A673 (cell line): ENCODE measurements around the gene DDX11.

Experiments used
- EZH2 ChIP-seq: fragments of 200-600 bp; sonication (generic); IDR thresholded peaks from 2 replicates; pipeline ENCODE4 v1.6.1; 2017; ENCODE audit warnings: borderline replicate concordance, low read depth, mild to moderate bottlenecking, mixed read lengths, antibody characterized with exemption, low read length; ENCODE audit not compliant: poor library complexity, severe bottlenecking
- TF ChIP-seq, protein P1 (sequence below): fragments of 300-800, 200-600 bp; sonication (generic); conservative IDR thresholded peaks from 2 replicates; pipeline ENCODE4 v1.5.1; 2017; ENCODE audit warnings: low read depth, mild to moderate bottlenecking, antibody characterized with exemption, low read length, moderate library complexity, mixed read lengths

DNA sequence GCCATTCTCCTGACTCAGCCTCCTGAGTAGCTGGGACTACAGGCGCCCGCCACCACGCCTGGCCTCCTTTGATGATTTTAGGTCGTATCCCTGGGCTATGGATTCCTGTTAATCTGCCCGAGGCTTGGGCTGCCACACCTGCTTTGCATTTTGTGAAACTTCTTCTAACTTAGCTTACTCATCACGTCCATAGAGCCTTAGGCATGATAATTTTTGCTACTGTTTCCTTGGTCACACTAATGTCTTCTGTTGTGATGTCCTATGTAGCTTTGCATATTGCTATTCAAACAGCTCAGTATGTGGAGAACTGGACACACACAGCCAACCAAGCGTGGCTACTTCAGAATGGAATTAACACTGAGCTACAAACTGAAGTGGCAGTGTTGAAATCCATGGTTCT lies 47.5 kb upstream of the DDX11 start:
- TF ChIP-seq, protein P1, sequence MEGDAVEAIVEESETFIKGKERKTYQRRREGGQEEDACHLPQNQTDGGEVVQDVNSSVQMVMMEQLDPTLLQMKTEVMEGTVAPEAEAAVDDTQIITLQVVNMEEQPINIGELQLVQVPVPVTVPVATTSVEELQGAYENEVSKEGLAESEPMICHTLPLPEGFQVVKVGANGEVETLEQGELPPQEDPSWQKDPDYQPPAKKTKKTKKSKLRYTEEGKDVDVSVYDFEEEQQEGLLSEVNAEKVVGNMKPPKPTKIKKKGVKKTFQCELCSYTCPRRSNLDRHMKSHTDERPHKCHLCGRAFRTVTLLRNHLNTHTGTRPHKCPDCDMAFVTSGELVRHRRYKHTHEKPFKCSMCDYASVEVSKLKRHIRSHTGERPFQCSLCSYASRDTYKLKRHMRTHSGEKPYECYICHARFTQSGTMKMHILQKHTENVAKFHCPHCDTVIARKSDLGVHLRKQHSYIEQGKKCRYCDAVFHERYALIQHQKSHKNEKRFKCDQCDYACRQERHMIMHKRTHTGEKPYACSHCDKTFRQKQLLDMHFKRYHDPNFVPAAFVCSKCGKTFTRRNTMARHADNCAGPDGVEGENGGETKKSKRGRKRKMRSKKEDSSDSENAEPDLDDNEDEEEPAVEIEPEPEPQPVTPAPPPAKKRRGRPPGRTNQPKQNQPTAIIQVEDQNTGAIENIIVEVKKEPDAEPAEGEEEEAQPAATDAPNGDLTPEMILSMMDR = no peak
- no peak for TF ChIP-seq EZH2
